ENCODE results near the gene MICAL3.

DNA sequence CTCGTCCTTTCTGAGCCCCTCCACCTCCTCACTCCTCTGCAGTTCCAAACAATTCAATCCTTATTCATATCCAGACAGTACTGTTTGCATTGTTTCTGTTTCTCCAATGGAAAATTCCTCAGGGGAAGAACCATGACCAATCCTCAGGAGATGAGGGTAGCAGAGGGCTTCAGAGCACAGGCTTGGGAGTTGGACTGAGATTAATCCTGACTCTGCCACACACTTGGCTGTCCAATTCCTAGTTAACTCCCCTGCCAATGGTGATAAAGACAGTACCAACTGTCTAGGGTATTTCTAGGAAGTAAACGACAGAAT, 58.0 kb downstream of the MICAL3 start:
- no peak for TF ChIP-seq POLR2AphosphoS5 (IDR thresholded peaks at IDR 0.05; ENCODE audit: low read depth, low read length)
- TF ChIP-seq, protein P1, sequence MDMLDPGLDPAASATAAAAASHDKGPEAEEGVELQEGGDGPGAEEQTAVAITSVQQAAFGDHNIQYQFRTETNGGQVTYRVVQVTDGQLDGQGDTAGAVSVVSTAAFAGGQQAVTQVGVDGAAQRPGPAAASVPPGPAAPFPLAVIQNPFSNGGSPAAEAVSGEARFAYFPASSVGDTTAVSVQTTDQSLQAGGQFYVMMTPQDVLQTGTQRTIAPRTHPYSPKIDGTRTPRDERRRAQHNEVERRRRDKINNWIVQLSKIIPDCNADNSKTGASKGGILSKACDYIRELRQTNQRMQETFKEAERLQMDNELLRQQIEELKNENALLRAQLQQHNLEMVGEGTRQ (IDR thresholded peaks at IDR 0.05; ENCODE audit: borderline replicate concordance, low read depth, low read length) = no peak
- TF ChIP-seq, protein P2, sequence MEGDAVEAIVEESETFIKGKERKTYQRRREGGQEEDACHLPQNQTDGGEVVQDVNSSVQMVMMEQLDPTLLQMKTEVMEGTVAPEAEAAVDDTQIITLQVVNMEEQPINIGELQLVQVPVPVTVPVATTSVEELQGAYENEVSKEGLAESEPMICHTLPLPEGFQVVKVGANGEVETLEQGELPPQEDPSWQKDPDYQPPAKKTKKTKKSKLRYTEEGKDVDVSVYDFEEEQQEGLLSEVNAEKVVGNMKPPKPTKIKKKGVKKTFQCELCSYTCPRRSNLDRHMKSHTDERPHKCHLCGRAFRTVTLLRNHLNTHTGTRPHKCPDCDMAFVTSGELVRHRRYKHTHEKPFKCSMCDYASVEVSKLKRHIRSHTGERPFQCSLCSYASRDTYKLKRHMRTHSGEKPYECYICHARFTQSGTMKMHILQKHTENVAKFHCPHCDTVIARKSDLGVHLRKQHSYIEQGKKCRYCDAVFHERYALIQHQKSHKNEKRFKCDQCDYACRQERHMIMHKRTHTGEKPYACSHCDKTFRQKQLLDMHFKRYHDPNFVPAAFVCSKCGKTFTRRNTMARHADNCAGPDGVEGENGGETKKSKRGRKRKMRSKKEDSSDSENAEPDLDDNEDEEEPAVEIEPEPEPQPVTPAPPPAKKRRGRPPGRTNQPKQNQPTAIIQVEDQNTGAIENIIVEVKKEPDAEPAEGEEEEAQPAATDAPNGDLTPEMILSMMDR (IDR thresholded peaks at IDR 0.05) = no peak
